NK-92 (cell line): ENCODE data around the gene EYS.
"Not testable (repeated sequence)": the region's sequence is repeated elsewhere in the genome, so short reads cannot be mapped to it uniquely, and the experiment has no call there.

Experiments used
- DNase-seq: peaks from one replicate; lab custom pipeline; 2025; ENCODE audit not compliant: unreplicated experiment; lab: John Stamatoyannopoulos, UW

EYS gene

DNA sequence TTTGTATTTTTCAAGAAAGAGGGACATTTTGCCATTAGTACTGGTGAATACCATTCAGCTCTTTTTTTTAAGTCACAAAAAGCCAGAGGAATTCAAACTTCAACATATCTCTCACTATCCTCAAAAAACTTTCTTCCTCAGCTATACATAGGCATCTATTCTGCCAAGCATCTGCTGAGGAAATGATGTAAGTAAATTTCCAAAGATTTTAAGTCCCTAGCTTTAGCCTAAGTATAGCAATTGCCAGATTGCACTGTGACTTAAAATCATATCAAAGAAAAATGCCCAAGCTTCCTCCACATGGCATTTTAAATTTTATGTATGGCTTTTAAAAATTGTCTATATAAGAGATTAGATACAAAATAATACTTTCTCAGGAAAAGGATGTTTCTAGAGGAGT lies 237.4 kb downstream of the EYS start:
- no peak for DNase-seq

DNA sequence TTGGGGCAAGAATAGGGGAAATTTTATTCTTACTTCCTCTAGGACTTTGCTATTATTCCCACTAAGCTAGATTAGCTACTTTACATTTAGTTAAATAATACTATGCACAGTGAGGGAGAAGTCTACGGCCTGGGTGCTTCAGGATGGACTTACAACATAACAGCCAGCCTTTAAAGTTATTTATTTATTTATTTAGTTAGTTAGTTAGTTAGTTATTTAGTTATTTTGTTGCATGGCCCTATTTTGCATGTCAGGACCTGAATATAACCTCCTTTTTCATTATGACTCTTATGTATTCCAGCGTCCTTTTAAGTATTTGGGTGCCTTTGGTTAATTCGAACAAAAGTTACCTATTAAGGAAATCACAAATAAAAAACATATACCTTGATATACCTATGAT lies 238.7 kb downstream of the EYS start:
- no peak for DNase-seq

DNA sequence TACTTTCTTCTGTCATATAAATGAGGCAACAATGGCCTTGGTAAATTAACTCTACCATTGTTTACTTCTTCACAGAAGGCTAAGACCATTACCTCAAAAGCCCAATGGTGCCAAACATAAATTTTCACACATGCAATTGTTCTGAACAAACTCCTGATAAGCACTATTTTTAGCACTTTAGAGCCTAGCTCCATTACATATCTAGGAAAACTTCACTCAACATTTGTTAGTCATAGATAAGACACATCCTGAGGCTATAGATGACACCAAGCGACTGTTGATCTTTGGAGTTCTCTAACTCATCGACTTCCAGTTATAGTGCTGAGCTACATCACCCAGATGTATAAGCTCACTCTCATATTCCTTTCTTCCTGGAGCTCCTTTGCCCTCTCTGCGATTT lies 245.9 kb downstream of the EYS start:
- no peak for DNase-seq

DNA sequence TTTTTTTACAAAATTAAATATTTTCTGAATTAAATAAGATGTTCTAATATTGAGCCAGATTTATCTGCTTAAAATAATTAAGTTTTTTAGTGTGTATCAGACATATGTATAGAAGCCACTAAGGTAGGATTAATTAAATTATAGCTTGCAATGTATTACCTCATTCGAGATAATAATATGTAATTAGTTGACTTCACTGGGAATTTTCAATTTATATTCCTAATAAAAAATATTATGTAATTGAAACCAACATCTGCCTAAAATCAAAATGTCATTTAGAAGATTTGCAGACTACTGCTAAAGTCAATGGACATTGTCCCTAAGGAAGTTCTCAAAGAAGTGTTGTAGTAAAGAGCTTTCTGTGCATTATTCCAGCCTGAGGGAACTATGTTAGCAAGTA lies 254.7 kb downstream of the EYS start:
- no peak for DNase-seq

DNA sequence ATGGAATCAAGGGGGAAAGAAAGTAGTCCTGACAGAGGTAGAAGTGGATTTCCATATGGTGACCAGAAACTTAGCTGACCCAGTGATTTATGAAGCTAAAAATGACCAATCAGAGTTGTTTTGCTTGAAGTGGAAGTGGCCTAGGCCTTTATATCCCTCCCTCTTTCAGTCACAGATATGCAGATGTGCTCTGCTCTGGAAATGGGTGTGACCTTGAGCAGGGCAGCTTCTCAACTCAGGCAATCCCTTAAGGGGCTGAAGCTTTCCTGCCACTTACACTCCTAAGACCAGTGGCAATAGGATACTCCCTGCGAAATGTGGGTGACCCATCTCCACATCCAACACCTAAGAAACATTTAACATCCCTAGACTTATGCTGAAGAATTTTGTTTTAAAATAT lies 256.6 kb downstream of the EYS start:
- DNase-seq = no peak

DNA sequence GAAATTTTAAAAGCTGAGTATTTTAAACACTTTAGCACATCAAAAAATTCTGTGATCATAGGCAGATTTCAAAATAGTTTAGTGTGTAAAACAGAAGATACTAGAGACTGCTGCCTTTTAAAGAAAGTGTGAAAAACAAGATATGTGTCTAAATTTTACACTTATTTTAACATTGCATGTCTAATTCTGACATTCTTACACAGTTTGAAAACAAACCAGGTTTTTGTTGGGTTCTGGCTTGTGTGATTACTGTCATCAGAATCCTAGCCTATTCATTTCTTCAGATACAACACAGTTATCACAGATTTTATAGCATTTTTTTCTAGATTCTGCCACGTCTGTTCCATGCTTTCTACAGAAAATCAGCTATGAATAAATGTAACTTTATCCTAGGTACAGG lies 257.1 kb downstream of the EYS start:
- DNase-seq = no peak

DNA sequence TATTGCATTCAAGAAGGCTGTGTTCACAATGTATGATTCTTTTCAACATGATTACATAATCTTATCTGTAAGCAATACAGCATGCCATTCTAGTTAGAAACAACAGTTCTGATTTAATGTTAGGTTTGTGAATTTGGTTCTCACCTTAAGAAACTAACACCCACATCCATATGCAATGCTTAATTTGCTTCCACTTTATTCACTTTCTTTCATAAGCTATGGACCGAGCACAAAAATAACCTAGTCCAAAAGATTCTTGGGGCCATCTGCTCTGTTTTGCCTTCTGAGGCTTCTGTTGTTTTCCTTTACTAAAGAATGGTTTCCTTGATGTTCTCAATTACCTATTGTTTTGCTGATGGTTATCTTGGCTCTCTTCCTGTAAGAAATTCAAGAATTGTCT lies 258.2 kb downstream of the EYS start:
- no peak for DNase-seq

DNA sequence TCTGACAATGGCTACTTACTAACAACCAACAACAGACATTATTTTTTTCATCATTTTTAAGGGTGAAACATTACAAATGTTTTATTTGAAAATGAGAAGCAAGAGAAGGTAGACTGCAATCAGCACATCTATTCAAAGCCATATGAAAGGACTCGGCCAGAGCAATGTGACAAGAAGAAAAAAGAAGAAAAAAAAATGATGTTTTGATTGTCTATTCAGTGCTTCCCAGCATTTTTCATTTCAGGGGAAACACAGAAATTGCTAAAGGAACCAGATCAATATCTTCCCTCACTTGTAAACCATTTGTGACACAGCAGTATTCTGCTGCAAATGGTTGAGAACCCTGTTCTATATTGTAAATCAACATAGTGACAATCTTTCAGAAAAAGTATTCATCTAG lies 270.7 kb downstream of the EYS start:
- no peak for DNase-seq

DNA sequence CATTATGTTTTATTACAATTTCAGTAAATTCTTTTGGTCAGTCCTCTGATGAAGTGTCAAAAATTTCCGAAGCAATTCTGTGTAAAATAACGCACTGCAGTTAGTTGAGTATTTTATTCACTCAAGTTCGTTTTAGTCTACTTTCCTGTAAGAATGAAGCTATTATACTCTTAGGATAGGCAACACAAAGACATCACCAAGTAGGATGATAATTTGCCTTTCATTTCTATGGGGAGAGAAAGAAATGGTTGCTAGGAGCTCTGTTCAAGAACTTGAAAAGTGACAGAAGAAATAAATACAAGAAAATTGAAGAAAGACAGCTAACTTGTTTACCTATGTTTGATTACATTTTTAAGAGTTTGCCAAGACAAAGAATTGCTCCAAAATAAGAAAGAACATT lies 290.4 kb downstream of the EYS start:
- no peak for DNase-seq

DNA sequence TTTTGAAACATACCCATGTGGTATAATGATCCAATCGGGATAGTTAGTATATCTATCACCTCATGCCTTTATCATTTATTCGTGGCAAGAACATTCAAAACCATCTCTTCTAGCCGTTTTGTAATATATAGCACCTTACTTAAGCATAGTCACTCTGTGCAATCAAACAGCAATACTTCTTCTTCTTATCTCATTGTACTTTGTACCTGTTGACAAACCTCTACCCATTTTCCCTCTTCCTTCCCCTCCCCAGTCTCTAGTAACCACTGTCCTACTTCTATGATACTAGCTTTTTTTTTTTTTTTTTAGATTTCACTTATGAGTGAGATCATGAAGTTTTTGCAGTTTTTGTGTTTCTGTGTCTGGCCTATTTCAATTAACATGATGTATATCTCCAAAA lies 296.7 kb downstream of the EYS start:
- no peak for DNase-seq

DNA sequence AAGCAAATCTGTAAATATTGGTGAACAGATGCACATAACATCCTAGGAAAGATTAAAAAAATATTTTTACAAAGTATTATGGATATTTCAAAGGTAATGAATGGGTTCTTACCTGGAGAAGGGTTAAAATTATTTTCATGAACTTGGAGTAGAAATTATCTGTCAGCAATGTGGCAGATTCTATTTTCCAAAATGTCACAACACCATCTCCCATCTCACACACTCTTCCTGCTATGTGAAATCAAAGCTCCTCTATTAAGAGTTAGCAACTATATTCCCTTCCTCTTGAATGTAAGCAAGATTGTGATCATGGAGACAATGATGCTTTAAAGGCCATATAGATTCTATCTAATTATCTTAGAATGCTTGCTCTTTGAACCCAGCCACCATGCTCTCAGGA lies 304.5 kb downstream of the EYS start:
- no peak for DNase-seq

DNA sequence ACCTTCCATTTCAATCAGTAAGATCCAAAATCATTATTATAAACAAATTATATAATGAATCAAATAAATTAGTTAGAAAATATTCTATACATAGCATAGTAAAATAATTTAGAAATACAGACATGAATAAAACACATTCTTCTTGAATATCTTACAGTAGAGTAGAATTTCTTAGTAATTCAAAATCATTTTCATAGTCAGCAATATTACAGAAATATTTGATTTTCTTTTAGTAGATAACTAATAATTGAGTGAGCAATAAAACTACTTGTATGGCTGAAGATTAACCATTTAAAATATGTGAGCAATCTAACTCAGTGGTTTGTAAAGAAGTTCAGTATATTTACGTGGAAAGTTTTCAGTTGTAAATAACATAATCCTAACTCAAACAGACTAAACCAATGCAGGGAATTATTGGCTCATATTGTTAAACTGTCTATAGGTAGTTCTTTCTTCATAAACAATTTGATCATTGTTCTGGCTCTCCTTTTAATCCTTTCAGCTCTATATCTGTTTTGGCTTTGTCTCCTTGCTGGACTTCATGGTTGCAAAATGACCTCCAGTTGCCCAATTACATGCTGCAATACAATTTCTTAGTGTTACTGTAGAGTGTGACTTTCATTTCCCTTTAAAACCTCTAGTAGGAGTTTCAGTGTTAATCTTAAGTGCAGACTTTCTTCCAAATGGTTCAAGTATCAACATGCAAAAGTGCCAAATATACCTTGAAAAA lies 307.5 kb downstream of the EYS start:
- no peak for DNase-seq

DNA sequence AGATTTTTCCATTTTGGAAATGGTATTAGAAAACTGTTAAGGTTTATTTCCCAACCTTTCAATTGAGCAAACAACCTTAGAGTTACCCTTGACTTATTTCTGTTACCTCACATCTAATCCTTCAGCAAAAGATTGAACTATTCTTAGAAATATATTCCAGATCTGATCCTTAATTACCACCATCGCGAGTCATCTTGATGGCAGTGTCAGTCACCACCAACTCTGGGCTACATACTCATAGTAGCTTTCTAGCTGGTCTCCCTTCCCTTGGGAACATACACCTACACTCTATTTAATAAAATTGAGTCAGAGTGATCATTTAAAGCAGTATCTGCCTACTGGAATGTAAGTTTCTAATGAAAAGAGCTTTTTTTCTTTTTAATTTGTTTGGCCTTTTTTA lies 308.2 kb downstream of the EYS start:
- DNase-seq = no peak

DNA sequence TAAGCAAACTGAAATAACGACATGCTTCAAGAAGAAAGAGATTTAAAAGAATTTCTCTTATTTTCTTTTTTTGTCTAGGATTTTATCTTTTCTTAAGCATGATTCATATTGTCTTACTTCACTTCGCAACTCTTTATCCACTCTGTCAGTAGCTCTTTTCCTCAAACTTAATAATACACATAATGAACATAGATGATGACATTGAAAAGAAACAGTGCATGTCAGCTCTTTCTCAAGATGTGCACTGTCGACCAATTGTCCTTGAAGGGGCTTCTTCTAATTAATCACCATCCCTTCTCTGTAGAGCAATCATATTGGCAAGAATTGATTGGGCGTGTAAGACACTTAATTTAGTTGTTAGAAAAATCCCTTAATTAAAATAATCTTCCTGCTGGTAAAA lies 356.5 kb downstream of the EYS start:
- DNase-seq = no peak

DNA sequence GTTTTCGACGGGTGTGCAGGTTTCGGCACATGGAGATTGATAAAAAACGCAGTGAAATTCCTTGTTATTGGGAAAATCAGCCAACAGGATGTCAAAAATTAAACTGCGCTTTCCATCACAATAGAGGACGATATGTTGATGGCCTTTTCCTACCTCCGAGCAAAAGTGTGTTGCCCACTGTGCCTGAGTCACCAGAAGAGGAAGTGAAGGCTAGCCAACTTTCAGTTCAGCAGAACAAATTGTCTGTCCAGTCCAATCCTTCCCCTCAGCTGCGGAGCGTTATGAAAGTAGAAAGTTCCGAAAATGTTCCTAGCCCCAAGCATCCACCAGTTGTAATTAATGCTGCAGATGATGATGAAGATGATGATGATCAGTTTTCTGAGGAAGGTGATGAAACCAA lies 404.4 kb downstream of the EYS start:
- not testable (repeated sequence) for DNase-seq

DNA sequence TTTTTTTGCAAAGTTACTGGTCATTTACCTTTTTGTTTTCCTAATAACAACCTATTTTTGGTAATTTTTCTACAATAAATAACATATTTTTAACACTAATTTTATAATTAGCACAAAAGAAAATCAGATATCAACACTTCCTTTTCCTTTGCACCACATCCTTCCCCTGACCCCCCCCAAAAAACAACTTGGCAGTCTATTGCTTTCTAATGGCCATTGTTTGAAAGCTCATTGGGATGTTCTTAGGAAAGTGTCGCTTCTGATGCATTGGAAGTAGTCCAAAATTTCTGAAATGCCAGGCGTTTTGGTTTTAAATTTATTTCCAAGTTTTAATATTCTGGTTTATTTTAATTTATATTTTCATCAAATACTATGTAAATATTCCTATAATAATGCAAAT lies 407.8 kb downstream of the EYS start:
- no peak for DNase-seq

DNA sequence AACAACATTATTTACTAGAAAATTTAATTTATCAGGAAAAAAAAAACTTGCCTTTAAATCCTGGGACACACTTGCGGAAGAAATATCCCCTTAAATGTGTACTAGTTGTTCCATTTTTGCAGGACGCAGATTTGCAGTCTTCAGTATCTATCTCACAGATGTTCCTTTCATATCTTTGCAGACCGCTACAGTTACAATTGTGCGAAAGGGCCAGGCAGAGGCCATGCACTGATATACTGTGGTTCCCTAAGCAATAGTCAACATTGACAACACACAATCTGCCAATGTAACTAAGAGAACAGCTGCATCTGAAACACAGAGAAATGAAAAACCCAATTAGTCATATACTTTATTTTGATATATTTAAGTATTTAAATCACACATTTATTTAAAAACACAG lies 411.2 kb downstream of the EYS start:
- no peak for DNase-seq

DNA sequence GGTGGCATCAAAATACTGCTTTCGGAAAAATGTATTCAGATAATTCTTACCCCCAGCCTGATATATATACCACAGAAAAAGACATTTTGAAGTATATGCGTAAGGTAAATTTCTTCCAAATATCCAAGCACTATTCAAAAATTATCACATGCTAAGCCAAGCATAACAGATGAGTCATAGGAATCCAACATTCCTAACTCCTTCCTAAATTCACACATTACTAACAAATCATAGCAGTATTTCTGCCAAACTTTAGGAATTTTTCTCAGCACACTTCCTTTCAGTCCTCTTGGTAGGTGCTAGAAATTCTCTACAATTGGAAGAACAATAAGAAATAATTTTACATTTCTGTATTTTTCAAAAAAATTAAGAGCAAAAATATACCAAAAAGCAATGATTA lies 417.5 kb downstream of the EYS start:
- DNase-seq = no peak

DNA sequence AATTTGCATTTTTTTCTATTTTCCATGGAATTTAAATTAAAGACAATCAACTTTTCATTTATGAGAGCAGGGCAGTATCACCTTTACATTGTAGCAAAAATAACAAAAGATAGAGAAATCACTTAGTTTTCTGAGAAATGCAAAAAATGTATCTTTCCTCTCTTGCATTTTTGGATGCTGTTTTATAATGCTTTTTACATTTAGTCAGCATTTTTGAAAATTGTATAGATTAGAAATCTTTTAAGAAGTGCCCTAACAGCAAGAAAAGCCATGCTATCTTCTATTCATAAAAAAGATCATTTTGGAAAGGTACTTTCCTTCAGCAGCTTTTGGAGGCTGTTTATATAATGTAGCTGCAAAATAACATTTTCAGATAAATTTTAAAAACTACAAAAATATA lies 421.8 kb downstream of the EYS start:
- DNase-seq = no peak

DNA sequence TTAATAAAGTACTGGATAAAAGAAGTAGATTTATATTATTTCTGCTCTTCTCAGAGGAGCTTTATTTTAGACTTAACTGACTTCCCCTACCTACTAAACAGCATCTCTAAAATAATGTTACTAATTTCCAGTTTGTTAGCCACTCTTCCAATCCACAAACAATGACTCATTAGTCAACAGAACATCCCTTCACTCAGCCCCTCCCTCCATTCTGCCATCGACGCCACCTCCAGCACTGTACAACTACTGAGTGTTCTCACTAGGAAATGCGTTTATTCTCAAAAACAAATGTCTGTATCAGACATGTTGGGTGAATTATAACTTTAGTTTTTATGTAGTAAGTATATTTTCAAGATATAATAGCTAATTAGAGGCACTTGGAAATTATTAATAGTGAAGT lies 427.0 kb downstream of the EYS start:
- DNase-seq = no peak

DNA sequence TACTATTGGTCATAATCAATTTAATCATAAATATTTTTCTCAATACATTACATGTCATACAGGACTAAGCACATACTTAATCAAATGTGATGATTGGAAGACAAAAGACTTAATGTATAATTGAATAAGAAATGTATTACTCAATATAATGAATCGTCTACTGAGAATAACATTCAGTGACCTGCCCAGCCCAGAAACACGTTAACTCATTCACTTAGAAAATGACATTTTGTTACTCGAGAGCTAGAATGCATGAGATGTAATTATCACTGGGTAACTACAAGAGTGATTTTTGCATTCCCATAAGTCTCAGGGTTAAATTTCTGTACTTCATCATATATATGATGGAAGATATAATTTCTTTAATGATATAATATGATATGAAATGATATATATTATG lies 444.8 kb downstream of the EYS start:
- no peak for DNase-seq

DNA sequence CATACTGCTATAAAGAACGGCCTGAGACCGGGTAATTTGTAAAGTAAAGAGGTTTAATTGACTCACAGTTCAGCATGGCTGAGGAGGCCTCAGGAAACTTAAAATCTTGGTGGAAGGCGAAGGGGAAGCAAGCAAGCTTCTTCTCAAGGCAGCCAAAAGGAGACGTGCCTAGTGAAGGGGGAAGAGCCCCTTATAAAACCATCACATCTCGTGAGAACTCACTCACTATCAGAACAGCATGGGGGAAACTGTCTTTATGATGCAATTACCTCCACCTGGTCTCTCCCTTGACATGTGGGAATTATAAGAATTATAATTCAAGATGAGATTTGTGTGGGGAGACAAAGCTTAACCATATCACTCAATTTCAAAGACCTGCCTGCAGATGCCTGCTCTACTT lies 447.0 kb downstream of the EYS start:
- no peak for DNase-seq

DNA sequence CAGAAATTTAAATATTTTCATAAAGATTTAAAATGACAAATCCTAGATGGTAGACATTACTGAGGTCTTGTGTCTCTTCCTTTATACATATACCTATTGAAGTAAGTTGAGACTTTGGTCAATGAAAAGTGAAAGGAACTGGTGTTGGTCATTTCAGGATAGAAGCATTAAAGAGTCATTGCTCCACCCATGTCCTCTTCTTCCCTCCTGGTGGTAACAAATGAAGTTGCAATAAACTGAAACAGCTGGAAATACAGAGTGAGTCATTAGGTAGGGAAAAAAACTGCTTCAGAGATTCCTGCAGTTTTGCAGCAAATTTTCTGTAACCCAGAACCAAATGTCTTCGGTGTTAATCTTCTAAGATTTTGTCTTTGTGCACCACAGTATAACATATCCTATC lies 448.0 kb downstream of the EYS start:
- DNase-seq = no peak

DNA sequence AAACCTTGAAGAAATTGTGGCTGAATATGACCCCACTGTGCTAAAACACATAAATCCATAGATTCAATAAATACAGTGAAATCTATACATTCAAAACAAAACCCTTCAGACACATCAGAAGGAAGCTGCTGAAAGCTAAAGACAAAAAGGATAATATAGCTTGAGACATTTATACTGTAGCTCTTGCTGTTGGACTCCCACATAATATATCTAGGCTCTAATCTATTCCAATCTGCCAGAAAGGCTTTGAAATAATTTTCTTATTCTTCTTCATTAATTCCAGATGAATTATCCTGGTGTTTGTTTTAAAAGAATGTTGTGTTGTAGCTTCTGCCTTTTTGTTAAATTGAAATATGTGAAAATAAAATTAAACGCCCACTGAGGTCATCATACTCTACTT lies 454.0 kb downstream of the EYS start:
- no peak for DNase-seq
